GM12892 (cell line): ENCODE data around the gene SCAPER.

Experiments
- POLR2A ChIP-seq: IDR thresholded peaks from 2 replicates; pipeline ENCODE4 v1.6.1; 2011; ENCODE audit warnings: low read depth, low read length, control low read depth
- POLR2AphosphoS5 ChIP-seq: IDR thresholded peaks from 2 replicates; pipeline ENCODE4 v1.6.1; 2011; ENCODE audit warnings: low read depth, low read length, control low read depth

DNA sequence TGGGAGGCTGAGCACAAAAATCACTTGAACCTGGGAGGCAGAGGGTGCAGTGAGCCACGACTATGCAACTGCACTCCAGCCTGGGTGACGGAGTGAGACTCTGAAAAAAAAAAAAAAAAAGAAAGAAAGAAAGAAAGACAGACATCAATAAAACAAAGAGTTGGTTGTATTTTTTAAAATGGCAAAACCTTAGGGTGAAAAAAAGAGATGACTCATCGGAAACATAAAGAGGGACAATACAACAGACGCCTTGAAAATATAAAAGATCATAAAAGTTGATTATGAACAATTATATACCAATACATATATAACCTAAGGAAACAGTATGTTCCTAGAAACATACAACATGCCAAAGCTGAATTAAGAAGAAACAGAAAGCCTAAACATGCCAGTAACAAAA lies 92.8 kb downstream of the SCAPER start:
- TF ChIP-seq POLR2AphosphoS5 (no peak), POLR2A (no peak)
